Sigmoid colon (tissue), 7 donors: ENCODE results near the gene PCDHGB6. TPM values are rescaled to one million over a fixed set of nuclear protein-coding genes. Genes with fewer than 3 reads are reported as not detected.
"Not testable (repeated sequence)": the region's sequence is repeated elsewhere in the genome, so short reads cannot be mapped to it uniquely, and the experiment has no call there.

Source experiments
- DNase-seq: peaks from one replicate; pipeline ENCODE4 v3.0.0-alpha.2; 2019
- H3K27ac ChIP-seq, 4 donors: fragments of 200-600 bp; sonication (generic); one replicate each; pipeline ENCODE4 v1.5.1; 2016 to 2019; ENCODE audit warnings: mild to moderate bottlenecking in 1 of 4
- H3K27me3 ChIP-seq, 3 donors: fragments of 200-600 bp; sonication (generic); one replicate each; pipeline ENCODE4 v1.5.1; 2019; ENCODE audit warnings: mild to moderate bottlenecking in 1 of 3
- H3K36me3 ChIP-seq, 4 donors: fragments of 200-600 bp; sonication (generic); one replicate each; pipeline ENCODE4 v1.5.1; 2016 to 2019
- H3K4me1 ChIP-seq, 4 donors: fragments of 200-600 bp; sonication (generic); one replicate each; pipeline ENCODE4 v1.5.1; 2017 to 2019
- H3K4me3 ChIP-seq, 4 donors: fragments of 200-600 bp; sonication (generic); one replicate each; pipeline ENCODE4 v1.5.1; 2017 to 2019; ENCODE audit warnings: mild to moderate bottlenecking in 2 of 4, moderate library complexity in 1 of 4
- H3K9me3 ChIP-seq, 4 donors: fragments of 200-600 bp in 3 of 4; sonication (generic) in 3 of 4; one replicate each; pipeline versions ENCODE4 v1.5.1 to v1.6.1; 2013 to 2019
- CTCF ChIP-seq, 4 experiments: fragments of 450-650 bp in 3 of 4; fragments of 200-600 bp in 1 of 4; IDR thresholded peaks; one replicate each; pipeline ENCODE4 v1.5.1; 2016 to 2019; ENCODE audit warnings: antibody characterized with exemption in 4 of 4, mild to moderate bottlenecking in 3 of 4, moderate library complexity in 2 of 4
- EP300 ChIP-seq, 4 donors: sonication (generic); formaldehyde crosslinking; IDR thresholded peaks; one replicate each; pipeline ENCODE4 v1.6.1; 2017; ENCODE audit warnings: antibody characterized with exemption in 4 of 4
- POLR2A ChIP-seq, 2 donors: fragments of 450-650 bp; IDR thresholded peaks; one replicate each; pipeline ENCODE4 v1.6.1; 2016; ENCODE audit warnings: antibody characterized with exemption in 2 of 2, mild to moderate bottlenecking in 2 of 2, moderate library complexity in 2 of 2
- POLR2AphosphoS5 ChIP-seq, 4 donors: sonication (generic); formaldehyde crosslinking; IDR thresholded peaks; one replicate each; pipeline ENCODE4 v1.6.1; 2017; ENCODE audit warnings: antibody characterized with exemption in 4 of 4
- WGBS, 2 donors: extraction: QIAGEN DNeasy Blood & Tissue Kit; methylation state at CpG; one replicate each; pipeline ENCODE4 v1.1.7; 2013; 5-methylcytosine and 5-hydroxymethylcytosine counted together
- intact Hi-C: fragments of 100-400 bp; cut with DNase I; formaldehyde crosslinking; loops from one replicate; pipeline ENCODE4 v1.15.1; 2023
- polyA plus RNA-seq, 3 donors: library from polyadenylated mRNA; stranded (reverse); fragments of 200-250 nt; gene quantifications; one replicate each; pipeline ENCODE4 v1.2.3, GENCODE V29; 2013
- total RNA-seq, 4 donors: library from RNA; depleted of rRNA; stranded (reverse); fragments of >200 nt; gene quantifications; one replicate each; pipeline ENCODE4 v1.1.0, GENCODE V29; 2016
- donor health status: healthy with polysubstance abuse.
- donor health status: Bipolar disorder and iron deficiency.
- donor health status: healthy.

The PCDHGB6 gene
- total RNA-seq (10 to 100 TPM in 3 of 4 donors, 1 to 10 TPM in 1; 8.9 to 15.0 (median 12.1) TPM), polyA plus RNA-seq (1 to 10 TPM in 1 of 3 donors, not detected in 2; 1.2 TPM)

- 13 to 46% methylated on average over 51 of the region's 51 CpGs for WGBS, 2 donors
- Histone ChIP-seq H3K9me3 (peaks cover 36 to 92% (median 82%) of the 10 kb centered on the region in 4 donors), H3K4me3 (peak within 1 kb of the TSS; percentile 5 to 33 (median 29)), H3K27ac (peak within 1 kb of the TSS in 1 of 4 donors; percentile 33)
- intact Hi-C loops: loop anchor here (5.0 kb wide), 1 partner anchor 119 kb away; no protein-coding TSS in a partner anchor
- DNase-seq, H3K4me1 ChIP-seq, H3K36me3 ChIP-seq, H3K27me3 ChIP-seq: not testable (repeated sequence)
- TF ChIP-seq CTCF (IDR thresholded peaks at IDR 0.05): peak in 3 of 4 experiments; percentile 9 to 32 (median 21)
These were observed at the start of gene PCDHGB6 for GRCh38 chr5:141407790-141408505. Gene PCDHGB6 (plus strand): TSS chr5:141408021. CDS start chr5:141408203, 182 bp downstream.

- Histone ChIP-seq H3K4me3 (peak within 1 kb of the TSS in 2 of 4 donors; percentile 14 to 26), H3K9me3 (peaks cover 48 to 96% (median 68%) of the 10 kb centered on the region in 4 donors), H3K27me3 (peaks cover 0 to 5% (median 4%) of the 10 kb centered on the region in 3 donors), H3K36me3 (no peaks in the 10 kb centered on the region), H3K4me1 (no peaks in the 10 kb centered on the region), H3K27ac (no peak within 1 kb of the TSS)
- TF ChIP-seq CTCF (IDR thresholded peaks at IDR 0.05) (peak in 1 of 4 experiments; percentile 8), POLR2A (IDR thresholded peaks at IDR 0.05) (no peak)
- intact Hi-C loops: no loop called here
- DNase-seq: no peak
- 23 to 34% methylated on average over 24 of the region's 24 CpGs for WGBS, 2 donors
These were observed 47.9 kb upstream of the PCDHGB6 start, which contains the start of gene PCDHGB2 for GRCh38 chr5:141359790-141360426. Gene PCDHGB2 (plus strand): TSS chr5:141359994. CDS start chr5:141360136, 142 bp downstream.

GRCh38 chr5:141360685-141361084, 47.1 kb upstream of the PCDHGB6 start:
- WGBS, 2 donors: 42 to 61% methylated on average over 15 of the region's 15 CpGs
- TF ChIP-seq POLR2A (IDR thresholded peaks at IDR 0.05): no peak
- no peak for TF ChIP-seq CTCF (IDR thresholded peaks at IDR 0.05)
- TF ChIP-seq POLR2AphosphoS5 (IDR thresholded peaks at IDR 0.05): no peak
- no peak for TF ChIP-seq EP300 (IDR thresholded peaks at IDR 0.05)
- no peak overlapping the region for H3K27ac ChIP-seq
- H3K27me3 ChIP-seq: peaks cover 0 to 5% (median 4%) of the 10 kb centered on the region in 3 donors
- no peak overlapping the region for H3K4me3 ChIP-seq
- H3K9me3 ChIP-seq: peaks cover 50 to 96% (median 70%) of the 10 kb centered on the region in 4 donors
- intact Hi-C loops: no loop called here
- DNase-seq: no peak
- H3K4me1 ChIP-seq: no peaks in the 10 kb centered on the region
- H3K36me3 ChIP-seq: no peaks in the 10 kb centered on the region

GRCh38 chr5:141362719-141363118, 45.1 kb upstream of the PCDHGB6 start:
- no peak overlapping the region for H3K27ac ChIP-seq
- H3K27me3 ChIP-seq: peaks cover 0 to 13% (median 4%) of the 10 kb centered on the region in 3 donors
- H3K4me1 ChIP-seq: no peaks in the 10 kb centered on the region
- peaks cover 41 to 96% (median 67%) of the 10 kb centered on the region in 4 donors for H3K9me3 ChIP-seq
- intact Hi-C loops: no loop called here
- DNase-seq: no peak
- TF ChIP-seq POLR2AphosphoS5 (IDR thresholded peaks at IDR 0.05) (no peak), POLR2A (IDR thresholded peaks at IDR 0.05) (no peak), EP300 (IDR thresholded peaks at IDR 0.05) (no peak), CTCF (IDR thresholded peaks at IDR 0.05) (no peak)
- no peaks in the 10 kb centered on the region for H3K36me3 ChIP-seq
- no peak overlapping the region for H3K4me3 ChIP-seq
